Cardiac fibroblast (primary cell): ENCODE measurements around the gene G6PC3.
A peak's percentile ranks its signal among the peaks of the same experiment; 100 is the strongest.

Experiments used
- DNase-seq, 2 donors: peaks; one replicate each; pipeline versions ENCODE4 v3.0.0 to v3.0.0-alpha.2; 2010; ENCODE audit warnings: low read depth in 2 of 2
- H3K4me3 ChIP-seq, 2 donors: replicated peaks in 1 of 2; 1 replicate in 1 of 2; 2 replicates in 1 of 2; pipeline ENCODE4 v1.5.1; 2011; ENCODE audit warnings: low read depth in 2 of 2, low read length in 2 of 2, mild to moderate bottlenecking in 2 of 2, moderate library complexity in 1 of 2
- CTCF ChIP-seq: IDR thresholded peaks from one replicate; pipeline ENCODE4 v1.5.1; 2011; ENCODE audit warnings: low read depth, mild to moderate bottlenecking, low read length, inconsistent platforms

Gene G6PC3

GRCh38 chr17:44071198-44071520 lies 624 bp downstream of the G6PC3 start:
- no peak for DNase-seq
- H3K4me3 ChIP-seq: peak overlapping the region; percentile 72 to 80
- TF ChIP-seq CTCF: no peak

GRCh38 chr17:44071772-44072171 lies 1.2 kb downstream of the G6PC3 start:
- TF ChIP-seq CTCF: no peak
- peak in 1 of 2 donors; percentile 23 for DNase-seq
- H3K4me3 ChIP-seq: peak overlapping the region; percentile 72 to 80

GRCh38 chr17:44074231-44074910 lies 3.8 kb downstream of the G6PC3 start:
- no peak for TF ChIP-seq CTCF
- no peak for DNase-seq
- H3K4me3 ChIP-seq: no peak overlapping the region

- TF ChIP-seq CTCF: no peak
- no peak overlapping the region for H3K4me3 ChIP-seq
- no peak for DNase-seq
Measured at GRCh38 chr17:44074911-44075285, 4.4 kb downstream of the G6PC3 start.

GRCh38 chr17:44075598-44076293 lies 5.2 kb downstream of the G6PC3 start:
- no peak for DNase-seq
- H3K4me3 ChIP-seq: no peak overlapping the region
- TF ChIP-seq CTCF: no peak

GRCh38 chr17:44076716-44077594 lies 6.4 kb downstream of the G6PC3 start:
- H3K4me3 ChIP-seq: no peak overlapping the region
- no peak for TF ChIP-seq CTCF
- no peak for DNase-seq
